T-helper 2 cell treated with Interferon-gamma antibody and Interleukin-4, amounts not matched to agents 100 ng/mL and 5 ng/mL, for 36 hours (primary cell): ENCODE data around the gene ZNF766. TPM values are rescaled to one million over a fixed set of nuclear protein-coding genes. Genes with fewer than 3 reads are reported as not detected.
"Not testable (repeated sequence)": the region's sequence is repeated elsewhere in the genome, so short reads cannot be mapped to it uniquely, and the experiment has no call there.

ENCODE experiments used
- intact Hi-C: fragments of 100-400 bp; cut with micrococcal nuclease; formaldehyde crosslinking; loops from one replicate; pipeline ENCODE4 v1.15.1; 2023
- total RNA-seq: library from RNA; stranded (reverse); gene quantifications from 2 replicates; pipeline ENCODE4 v1.2.3, GENCODE V29; 2022

The ZNF766 gene
- total RNA-seq = 17.8 and 19.0 TPM in 2 replicates

GRCh38 chr19:52269338-52270261, at the start of gene ZNF766:
Gene ZNF766, plus strand, starts transcription at chr19:52269587. Its CDS starts 27 bp downstream, at chr19:52269614.
- intact Hi-C loops = loop anchor here (1.0 kb wide), 5 partner anchors 28 to 342 kb away; partner anchors contain the start of genes ZNF350, ZNF480, ZNF610 and ZNF613

GRCh38 chr19:52219611-52220010, 49.8 kb upstream of the ZNF766 start:
- intact Hi-C loops = no loop called here

GRCh38 chr19:52221031-52221430, 48.4 kb upstream of the ZNF766 start:
- intact Hi-C loops = no loop called here

- intact Hi-C loops = no loop called here
These were observed 47.5 kb upstream of the ZNF766 start for GRCh38 chr19:52221831-52222375.

- intact Hi-C loops = no loop called here
These were observed 45.2 kb upstream of the ZNF766 start for GRCh38 chr19:52224211-52224610.

GRCh38 chr19:52226652-52227051, 42.7 kb upstream of the ZNF766 start:
- intact Hi-C loops = no loop called here

- intact Hi-C loops = no loop called here
These were observed 42.0 kb upstream of the ZNF766 start for GRCh38 chr19:52227196-52227940.

GRCh38 chr19:52227980-52228379, 41.4 kb upstream of the ZNF766 start:
- intact Hi-C loops = no loop called here

- intact Hi-C loops = no loop called here
These were observed 39.9 kb upstream of the ZNF766 start for GRCh38 chr19:52229524-52229923.

GRCh38 chr19:52230685-52231084, 38.7 kb upstream of the ZNF766 start:
- intact Hi-C loops = no loop called here

GRCh38 chr19:52231154-52231910, 38.1 kb upstream of the ZNF766 start:
- intact Hi-C loops = no loop called here

- intact Hi-C loops = no loop called here
These were observed 35.0 kb upstream of the ZNF766 start for GRCh38 chr19:52234406-52234805.

- intact Hi-C loops = loop anchor here (1.0 kb wide), 1 partner anchor 98 kb away; the partner anchor contains the start of gene ZNF616
These were observed 32.2 kb upstream of the ZNF766 start for GRCh38 chr19:52237197-52237596.

GRCh38 chr19:52237771-52238400, 31.5 kb upstream of the ZNF766 start:
- intact Hi-C loops = loop anchor here (1.0 kb wide), 1 partner anchor 99 kb away; the partner anchor contains the start of gene ZNF616

GRCh38 chr19:52244021-52244420, 25.4 kb upstream of the ZNF766 start:
- intact Hi-C loops = no loop called here

GRCh38 chr19:52248241-52248640, 21.1 kb upstream of the ZNF766 start:
- intact Hi-C loops = no loop called here

GRCh38 chr19:52258426-52258825, 11.0 kb upstream of the ZNF766 start:
- intact Hi-C loops = no loop called here

GRCh38 chr19:52265556-52265955, 3.8 kb upstream of the ZNF766 start:
- intact Hi-C loops = not testable (repeated sequence)

- intact Hi-C loops = no loop called here
These were observed 989 bp downstream of the ZNF766 start for GRCh38 chr19:52270266-52270885.

- intact Hi-C loops = no loop called here
These were observed 3.9 kb downstream of the ZNF766 start for GRCh38 chr19:52273301-52273700.
